Activated T-helper 1 cell treated with anti-CD3 and anti-CD28 coated beads, Interleukin-2, amount 50 U/mL, for 16 hours (primary cell): ENCODE results near the gene MSMO1.
"Not testable (repeated sequence)": the region's sequence is repeated elsewhere in the genome, so short reads cannot be mapped to it uniquely, and the experiment has no call there.

Experiments
- DNase-seq, 2 donors: peaks; one replicate each; pipeline ENCODE4 v3.0.0-alpha.2; 2020; ENCODE audit warnings: low read depth in 1 of 2, low spot score in 1 of 2

MSMO1 gene

GRCh38 chr4:165324236-165324917, 3.1 kb upstream of the MSMO1 start:
- no peak for DNase-seq

- no peak for DNase-seq
Measured at GRCh38 chr4:165324918-165325304, 2.6 kb upstream of the MSMO1 start.

- no peak for DNase-seq
Measured at GRCh38 chr4:165325732-165326512, 1.5 kb upstream of the MSMO1 start.

DNA sequence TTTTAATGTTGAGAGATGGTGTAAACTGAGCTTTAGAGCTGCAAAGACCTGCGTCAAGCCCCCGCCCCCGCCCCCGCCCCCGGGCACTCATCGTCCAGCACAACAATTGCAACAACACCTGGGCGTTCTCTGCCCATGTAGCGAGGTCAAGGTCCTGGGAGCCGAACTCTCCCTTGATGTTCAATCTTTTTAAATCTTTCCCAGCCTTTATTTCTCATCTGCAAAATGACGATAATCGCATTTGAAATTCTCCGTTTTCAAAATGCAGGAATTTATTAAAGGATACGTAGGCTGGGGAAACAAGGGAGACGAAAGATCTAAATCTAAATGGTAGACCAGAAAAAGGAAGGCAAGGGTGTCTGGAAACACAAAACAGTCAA, 648 bp upstream of the MSMO1 start:
- no peak for DNase-seq

- DNase-seq = no peak
Measured at GRCh38 chr4:165328101-165328425, 594 bp downstream of the MSMO1 start.

- DNase-seq = no peak
Measured at GRCh38 chr4:165328708-165329107, 1.2 kb downstream of the MSMO1 start.

DNA sequence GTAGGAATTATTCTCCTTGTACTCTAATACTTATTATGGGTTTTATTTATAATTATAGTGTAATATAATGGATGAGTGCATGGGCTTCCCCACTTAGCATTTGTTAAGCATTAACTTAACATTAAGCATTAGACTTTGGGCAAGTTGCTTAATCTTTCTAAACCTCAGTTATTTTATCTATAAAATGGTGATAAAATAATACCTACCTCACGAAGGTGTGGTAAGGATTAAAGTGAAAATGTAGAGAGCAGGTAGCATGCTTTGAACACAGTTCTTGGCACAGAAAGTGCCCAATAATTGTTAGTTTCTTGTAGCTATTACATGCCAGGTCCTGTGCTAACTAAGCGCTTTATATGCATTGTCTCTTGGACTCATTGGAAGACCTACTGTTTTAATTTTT, 2.6 kb downstream of the MSMO1 start:
- no peak for DNase-seq

DNA sequence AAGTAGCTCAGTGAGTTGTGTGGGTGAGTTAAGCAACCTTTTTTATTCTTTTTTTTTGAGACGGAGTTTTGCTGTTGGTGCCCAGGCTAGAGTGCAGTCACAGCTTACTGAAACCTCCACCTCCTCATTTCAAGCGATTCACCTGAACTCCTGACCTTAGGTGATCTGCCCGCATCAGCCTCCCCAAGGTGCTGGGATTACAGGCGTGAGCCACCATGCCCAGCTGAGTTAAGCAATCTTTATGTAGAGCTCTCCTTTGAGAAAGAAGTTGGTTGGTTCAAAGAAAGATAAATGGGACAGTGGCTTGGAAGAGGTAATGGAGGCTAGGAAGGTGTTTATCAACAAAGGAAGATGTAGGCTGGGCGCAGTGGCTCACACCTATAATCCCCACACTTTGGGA, 3.2 kb downstream of the MSMO1 start:
- DNase-seq = no peak

- DNase-seq = no peak
Measured at GRCh38 chr4:165331359-165331758, 3.9 kb downstream of the MSMO1 start.

GRCh38 chr4:165331823-165332222, 4.4 kb downstream of the MSMO1 start:
- no peak for DNase-seq

- DNase-seq = no peak
Measured at GRCh38 chr4:165332502-165332901, 5.0 kb downstream of the MSMO1 start.

- DNase-seq = no peak
Measured at GRCh38 chr4:165335163-165335703, 7.8 kb downstream of the MSMO1 start.

DNA sequence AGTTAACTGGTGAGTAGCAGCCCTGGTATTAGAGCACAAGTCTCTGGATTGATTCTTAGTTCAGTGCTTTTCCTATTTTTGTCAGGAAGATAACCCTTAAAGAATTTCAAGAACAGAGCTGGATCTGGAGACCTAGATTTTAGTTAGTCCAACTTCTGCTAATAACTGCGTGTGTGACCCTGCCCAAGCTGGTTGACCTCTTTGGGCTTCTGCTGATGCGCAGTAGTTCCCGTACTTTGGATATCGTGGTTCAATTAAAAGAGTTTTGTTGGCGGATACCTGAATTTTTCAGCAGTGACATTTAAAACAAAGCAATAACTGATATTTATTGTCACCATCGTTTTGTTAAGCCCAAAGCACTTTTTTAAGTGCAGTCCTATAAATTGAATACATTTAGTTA, 9.3 kb downstream of the MSMO1 start:
- no peak for DNase-seq

DNA sequence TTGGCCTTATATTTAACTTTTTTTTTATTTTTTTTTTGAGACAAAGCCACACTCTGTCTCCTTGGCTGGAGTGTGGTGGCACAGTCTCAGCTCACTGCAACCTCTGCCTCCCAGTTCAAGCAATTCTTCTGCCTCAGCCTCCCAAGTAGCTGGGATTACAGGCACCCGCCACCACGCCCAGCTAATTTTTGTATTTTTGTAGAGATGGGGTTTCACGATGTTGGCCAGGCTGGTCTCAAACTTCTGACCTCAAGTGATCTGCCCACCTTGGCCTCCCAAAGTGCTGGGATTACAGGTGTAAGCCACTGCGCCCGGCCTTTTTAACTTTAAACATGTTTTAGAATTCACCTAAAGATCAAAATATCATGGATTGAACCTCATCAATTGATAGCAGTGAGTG, 14.9 kb downstream of the MSMO1 start:
- not testable (repeated sequence) for DNase-seq

- DNase-seq = no peak
Measured at GRCh38 chr4:165343353-165344191, 16.1 kb downstream of the MSMO1 start.

GRCh38 chr4:165345666-165346417, 18.4 kb downstream of the MSMO1 start:
- DNase-seq = no peak

DNA sequence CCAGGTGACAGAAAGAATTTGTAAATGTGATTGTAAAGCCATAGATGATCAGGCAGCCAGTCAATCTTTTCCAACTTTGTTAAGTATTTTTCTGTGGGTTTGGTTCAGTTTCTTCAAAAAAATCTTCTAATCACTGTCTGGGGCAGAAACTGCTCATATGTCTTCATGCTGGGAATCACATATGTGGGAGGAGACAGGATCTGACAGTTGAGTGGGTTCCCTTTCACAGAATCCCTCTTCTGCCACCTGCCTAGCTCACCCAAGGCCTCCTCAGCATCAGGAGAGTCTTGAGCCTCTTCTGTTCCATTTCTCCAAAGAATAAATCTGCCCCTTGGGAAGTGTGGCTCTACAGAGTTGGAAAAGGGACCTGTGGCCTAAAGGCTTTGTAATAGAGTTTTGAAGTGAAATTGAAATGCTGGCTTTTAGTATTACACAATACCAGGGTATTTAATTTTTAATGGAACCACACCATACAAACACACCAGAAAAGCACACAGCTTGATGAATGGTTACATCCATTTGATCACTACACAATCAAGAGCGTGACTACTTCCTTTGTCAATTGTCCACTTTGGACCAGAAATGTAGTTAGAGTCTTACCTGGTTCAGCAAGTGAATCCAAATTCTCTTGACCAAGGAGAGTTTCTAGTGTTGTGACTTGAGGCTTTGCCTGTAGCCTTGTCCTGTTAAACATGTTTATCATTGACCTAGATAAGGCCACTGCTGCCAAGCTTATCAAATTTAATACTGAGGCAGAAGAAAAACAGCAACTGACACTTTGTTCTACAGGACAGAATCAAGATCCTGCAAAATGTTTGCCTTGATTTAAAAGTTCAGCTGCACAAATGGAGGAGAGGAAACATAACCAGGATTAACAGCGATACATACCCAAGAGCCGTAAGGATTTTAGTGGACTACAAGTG, 20.4 kb downstream of the MSMO1 start:
- DNase-seq = no peak

- DNase-seq = no peak
Measured at GRCh38 chr4:165351359-165352130, 24.1 kb downstream of the MSMO1 start.

- DNase-seq = no peak
Measured at GRCh38 chr4:165355900-165356300, 28.4 kb downstream of the MSMO1 start.
